Stimulated activated CD8-positive, alpha-beta memory T cell treated with anti-CD3 and anti-CD28 coated beads, Interleukin-12 subunit alpha, Interleukin-12 subunit beta, amount 100 ng/mL, for 1 hour (primary cell): ENCODE data around the gene TLR9.

Experiments
- DNase-seq: peaks from one replicate; pipeline ENCODE4 v3.0.0-alpha.2; 2020; ENCODE audit warnings: low read depth

Gene TLR9

GRCh38 chr3:52216585-52217408 lies 8.6 kb downstream of the TLR9 start:
- DNase-seq, result peak; percentile 53

GRCh38 chr3:52215351-52215750 lies 10.1 kb downstream of the TLR9 start:
- DNase-seq, result no peak

- DNase-seq, result no peak
Observed at GRCh38 chr3:52213901-52214300, 11.5 kb downstream of the TLR9 start.

GRCh38 chr3:52213005-52213404 lies 12.4 kb downstream of the TLR9 start:
- no peak for DNase-seq

GRCh38 chr3:52211268-52211891 lies 14.1 kb downstream of the TLR9 start:
- no peak for DNase-seq

GRCh38 chr3:52210550-52211046 lies 14.8 kb downstream of the TLR9 start:
- DNase-seq, result no peak

GRCh38 chr3:52210037-52210436 lies 15.4 kb downstream of the TLR9 start:
- DNase-seq, result no peak

GRCh38 chr3:52208556-52208955 lies 16.9 kb downstream of the TLR9 start:
- DNase-seq, result no peak

- no peak for DNase-seq
Observed at GRCh38 chr3:52205727-52206372, 19.6 kb downstream of the TLR9 start.

- no peak for DNase-seq
Observed at GRCh38 chr3:52204337-52205073, 20.9 kb downstream of the TLR9 start.

- DNase-seq, result no peak
Observed at GRCh38 chr3:52203701-52204100, 21.7 kb downstream of the TLR9 start.

- no peak for DNase-seq
Observed at GRCh38 chr3:52202384-52203077, 22.9 kb downstream of the TLR9 start.

GRCh38 chr3:52200981-52201679 lies 24.3 kb downstream of the TLR9 start:
- DNase-seq, result no peak

GRCh38 chr3:52198643-52199608 lies 26.5 kb downstream of the TLR9 start:
- DNase-seq, result no peak

GRCh38 chr3:52197842-52198625 lies 27.4 kb downstream of the TLR9 start, which contains the start of gene ALAS1:
Gene ALAS1 (plus strand): TSS chr3:52198160. CDS start chr3:52199242, 1,082 bp downstream.
- peak; percentile 90 for DNase-seq

GRCh38 chr3:52197499-52197841 lies 28.0 kb downstream of the TLR9 start:
- DNase-seq, result no peak

GRCh38 chr3:52196977-52197376 lies 28.5 kb downstream of the TLR9 start:
- DNase-seq, result no peak

GRCh38 chr3:52195823-52196331 lies 29.6 kb downstream of the TLR9 start:
- no peak for DNase-seq

GRCh38 chr3:52195291-52195597 lies 30.2 kb downstream of the TLR9 start:
- no peak for DNase-seq
